SK-N-SH (cell line): ENCODE results near the gene NUFIP2.

Experiments
- EP300 ChIP-seq, 2 experiments: IDR thresholded peaks; 2 replicates each; pipeline versions ENCODE4 v1.4.0 to v1.6.1; 2012; ENCODE audit warnings: borderline replicate concordance in 1 of 2, low read depth in 1 of 2, low read length in 1 of 2
- NRF1 ChIP-seq: IDR thresholded peaks from 2 replicates; pipeline ENCODE4 v1.6.1; 2012; ENCODE audit warnings: low read depth, mild to moderate bottlenecking, low read length
- POLR2AphosphoS5 ChIP-seq: IDR thresholded peaks from 2 replicates; pipeline ENCODE4 v1.6.1; 2012; ENCODE audit warnings: low read depth, low read length
- RCOR1 ChIP-seq: fragments of 150-350 bp; IDR thresholded peaks from 2 replicates; pipeline ENCODE4 v1.6.1; 2017; ENCODE audit warnings: antibody characterized with exemption, low read length
- RFX5 ChIP-seq: IDR thresholded peaks from 2 replicates; pipeline ENCODE4 v1.6.1; 2012; ENCODE audit warnings: mild to moderate bottlenecking, improper control_type of control experiment, low read length
- SMC3 ChIP-seq: IDR thresholded peaks from 2 replicates; pipeline ENCODE4 v1.6.1; 2012; ENCODE audit warnings: low read depth, low read length, improper control_type of control experiment
- TCF12 ChIP-seq: IDR thresholded peaks from 2 replicates; pipeline ENCODE4 v1.4.0; 2012
- TEAD4 ChIP-seq: IDR thresholded peaks from 2 replicates; pipeline ENCODE4 v1.4.0; 2012; ENCODE audit warnings: mild to moderate bottlenecking, borderline replicate concordance; ENCODE audit not compliant: insufficient read depth
- YY1 ChIP-seq: IDR thresholded peaks from 2 replicates; pipeline ENCODE4 v1.4.0; 2012; ENCODE audit warnings: low read depth, mild to moderate bottlenecking
- TF ChIP-seq, protein P1 (sequence below): fragments of 200-600 bp; sonication (generic); IDR thresholded peaks from 2 replicates; pipeline ENCODE4 v1.6.1; 2017; ENCODE audit warnings: antibody characterized with exemption, mild to moderate bottlenecking, moderate library complexity
- TF ChIP-seq, protein P2 (sequence below): IDR thresholded peaks from 2 replicates; pipeline ENCODE4 v1.4.0; 2012; ENCODE audit warnings: low read depth
- TF ChIP-seq, protein P3 (sequence below): IDR thresholded peaks from 2 replicates; pipeline ENCODE4 v1.6.1; 2012; ENCODE audit warnings: mild to moderate bottlenecking, low read depth, low read length, moderate library complexity

DNA sequence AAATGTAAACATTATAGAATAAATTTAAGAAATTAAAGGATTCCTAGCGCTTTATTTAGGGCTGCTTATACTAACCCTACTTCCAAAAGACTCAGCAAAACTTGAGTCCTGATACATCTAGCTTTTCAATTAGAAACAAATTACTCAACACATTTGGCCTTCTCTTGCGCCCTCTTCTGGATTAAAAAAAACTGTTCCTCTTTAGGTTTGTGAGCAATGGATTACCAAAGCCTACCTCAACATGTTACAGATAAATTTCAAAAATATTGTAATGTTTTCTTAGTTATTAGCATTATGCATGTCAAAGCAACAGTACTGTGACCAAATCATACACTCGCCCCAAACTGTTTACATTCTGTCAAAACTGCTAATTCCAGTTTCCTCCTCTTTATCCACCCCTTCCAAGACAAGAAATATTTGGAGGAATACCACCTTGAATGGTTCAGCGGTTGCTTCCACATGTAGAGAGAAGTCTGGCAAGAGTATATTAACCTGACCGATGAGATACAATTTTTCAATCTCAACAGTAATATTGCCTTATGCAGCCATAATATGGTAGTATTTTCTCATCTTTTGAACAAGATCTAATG lies 2.7 kb downstream of the NUFIP2 start:
- TF ChIP-seq NRF1: no peak
- no peak for TF ChIP-seq TEAD4
- TF ChIP-seq, protein P1, sequence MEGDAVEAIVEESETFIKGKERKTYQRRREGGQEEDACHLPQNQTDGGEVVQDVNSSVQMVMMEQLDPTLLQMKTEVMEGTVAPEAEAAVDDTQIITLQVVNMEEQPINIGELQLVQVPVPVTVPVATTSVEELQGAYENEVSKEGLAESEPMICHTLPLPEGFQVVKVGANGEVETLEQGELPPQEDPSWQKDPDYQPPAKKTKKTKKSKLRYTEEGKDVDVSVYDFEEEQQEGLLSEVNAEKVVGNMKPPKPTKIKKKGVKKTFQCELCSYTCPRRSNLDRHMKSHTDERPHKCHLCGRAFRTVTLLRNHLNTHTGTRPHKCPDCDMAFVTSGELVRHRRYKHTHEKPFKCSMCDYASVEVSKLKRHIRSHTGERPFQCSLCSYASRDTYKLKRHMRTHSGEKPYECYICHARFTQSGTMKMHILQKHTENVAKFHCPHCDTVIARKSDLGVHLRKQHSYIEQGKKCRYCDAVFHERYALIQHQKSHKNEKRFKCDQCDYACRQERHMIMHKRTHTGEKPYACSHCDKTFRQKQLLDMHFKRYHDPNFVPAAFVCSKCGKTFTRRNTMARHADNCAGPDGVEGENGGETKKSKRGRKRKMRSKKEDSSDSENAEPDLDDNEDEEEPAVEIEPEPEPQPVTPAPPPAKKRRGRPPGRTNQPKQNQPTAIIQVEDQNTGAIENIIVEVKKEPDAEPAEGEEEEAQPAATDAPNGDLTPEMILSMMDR: peak; percentile 77
- peak; percentile 46 for TF ChIP-seq SMC3
- no peak for TF ChIP-seq POLR2AphosphoS5
- no peak for TF ChIP-seq YY1
- TF ChIP-seq RFX5: peak; percentile 64; the same call in 1 of the 2 replicates
- TF ChIP-seq, protein P2, sequence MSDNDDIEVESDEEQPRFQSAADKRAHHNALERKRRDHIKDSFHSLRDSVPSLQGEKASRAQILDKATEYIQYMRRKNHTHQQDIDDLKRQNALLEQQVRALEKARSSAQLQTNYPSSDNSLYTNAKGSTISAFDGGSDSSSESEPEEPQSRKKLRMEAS: no peak
- TF ChIP-seq TCF12: no peak
- no peak for TF ChIP-seq RCOR1
- TF ChIP-seq, protein P3, sequence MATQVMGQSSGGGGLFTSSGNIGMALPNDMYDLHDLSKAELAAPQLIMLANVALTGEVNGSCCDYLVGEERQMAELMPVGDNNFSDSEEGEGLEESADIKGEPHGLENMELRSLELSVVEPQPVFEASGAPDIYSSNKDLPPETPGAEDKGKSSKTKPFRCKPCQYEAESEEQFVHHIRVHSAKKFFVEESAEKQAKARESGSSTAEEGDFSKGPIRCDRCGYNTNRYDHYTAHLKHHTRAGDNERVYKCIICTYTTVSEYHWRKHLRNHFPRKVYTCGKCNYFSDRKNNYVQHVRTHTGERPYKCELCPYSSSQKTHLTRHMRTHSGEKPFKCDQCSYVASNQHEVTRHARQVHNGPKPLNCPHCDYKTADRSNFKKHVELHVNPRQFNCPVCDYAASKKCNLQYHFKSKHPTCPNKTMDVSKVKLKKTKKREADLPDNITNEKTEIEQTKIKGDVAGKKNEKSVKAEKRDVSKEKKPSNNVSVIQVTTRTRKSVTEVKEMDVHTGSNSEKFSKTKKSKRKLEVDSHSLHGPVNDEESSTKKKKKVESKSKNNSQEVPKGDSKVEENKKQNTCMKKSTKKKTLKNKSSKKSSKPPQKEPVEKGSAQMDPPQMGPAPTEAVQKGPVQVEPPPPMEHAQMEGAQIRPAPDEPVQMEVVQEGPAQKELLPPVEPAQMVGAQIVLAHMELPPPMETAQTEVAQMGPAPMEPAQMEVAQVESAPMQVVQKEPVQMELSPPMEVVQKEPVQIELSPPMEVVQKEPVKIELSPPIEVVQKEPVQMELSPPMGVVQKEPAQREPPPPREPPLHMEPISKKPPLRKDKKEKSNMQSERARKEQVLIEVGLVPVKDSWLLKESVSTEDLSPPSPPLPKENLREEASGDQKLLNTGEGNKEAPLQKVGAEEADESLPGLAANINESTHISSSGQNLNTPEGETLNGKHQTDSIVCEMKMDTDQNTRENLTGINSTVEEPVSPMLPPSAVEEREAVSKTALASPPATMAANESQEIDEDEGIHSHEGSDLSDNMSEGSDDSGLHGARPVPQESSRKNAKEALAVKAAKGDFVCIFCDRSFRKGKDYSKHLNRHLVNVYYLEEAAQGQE: no peak
- no peak for TF ChIP-seq EP300 (IDR thresholded peaks at IDR 0.05; ENCODE audit: borderline replicate concordance in 1 of 2, low read depth in 1 of 2, low read length in 1 of 2)
